ENCODE data around the gene NBDY.
"Not testable (repeated sequence)": the region's sequence is repeated elsewhere in the genome, so short reads cannot be mapped to it uniquely, and the experiment has no call there.

Gene NBDY

DNA sequence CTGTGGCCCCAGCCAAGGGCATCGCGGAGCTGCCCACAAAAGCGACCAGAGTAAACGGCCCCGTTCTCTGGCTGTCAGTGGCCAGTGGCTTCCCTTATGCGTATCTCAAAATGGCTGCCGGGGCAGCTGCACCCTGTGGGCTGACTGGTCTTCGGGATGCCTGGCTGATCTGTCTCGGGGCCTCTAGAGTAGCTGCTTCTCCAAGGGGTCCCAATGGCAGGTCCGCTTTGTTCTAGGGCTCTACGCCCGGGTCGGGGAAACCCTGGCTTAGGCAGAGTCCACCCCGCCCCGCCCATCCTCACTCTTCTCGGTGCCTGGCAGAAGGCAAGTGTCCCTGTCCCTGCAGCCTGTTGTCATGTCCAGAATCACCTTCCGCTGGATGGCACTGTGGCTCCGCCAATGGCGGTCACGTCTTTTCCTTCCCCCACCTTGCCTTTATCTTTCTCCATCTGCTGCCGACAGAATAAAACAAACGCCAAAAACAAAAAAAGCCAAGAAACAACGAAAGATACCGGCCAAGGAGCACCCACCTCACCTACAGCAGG lies 50.0 kb downstream of the NBDY start:
- POLR2A ChIA-PET; DNase-seq (ENCODE audit: extremely low spot score); CTCF ChIA-PET: not testable (repeated sequence)

DNA sequence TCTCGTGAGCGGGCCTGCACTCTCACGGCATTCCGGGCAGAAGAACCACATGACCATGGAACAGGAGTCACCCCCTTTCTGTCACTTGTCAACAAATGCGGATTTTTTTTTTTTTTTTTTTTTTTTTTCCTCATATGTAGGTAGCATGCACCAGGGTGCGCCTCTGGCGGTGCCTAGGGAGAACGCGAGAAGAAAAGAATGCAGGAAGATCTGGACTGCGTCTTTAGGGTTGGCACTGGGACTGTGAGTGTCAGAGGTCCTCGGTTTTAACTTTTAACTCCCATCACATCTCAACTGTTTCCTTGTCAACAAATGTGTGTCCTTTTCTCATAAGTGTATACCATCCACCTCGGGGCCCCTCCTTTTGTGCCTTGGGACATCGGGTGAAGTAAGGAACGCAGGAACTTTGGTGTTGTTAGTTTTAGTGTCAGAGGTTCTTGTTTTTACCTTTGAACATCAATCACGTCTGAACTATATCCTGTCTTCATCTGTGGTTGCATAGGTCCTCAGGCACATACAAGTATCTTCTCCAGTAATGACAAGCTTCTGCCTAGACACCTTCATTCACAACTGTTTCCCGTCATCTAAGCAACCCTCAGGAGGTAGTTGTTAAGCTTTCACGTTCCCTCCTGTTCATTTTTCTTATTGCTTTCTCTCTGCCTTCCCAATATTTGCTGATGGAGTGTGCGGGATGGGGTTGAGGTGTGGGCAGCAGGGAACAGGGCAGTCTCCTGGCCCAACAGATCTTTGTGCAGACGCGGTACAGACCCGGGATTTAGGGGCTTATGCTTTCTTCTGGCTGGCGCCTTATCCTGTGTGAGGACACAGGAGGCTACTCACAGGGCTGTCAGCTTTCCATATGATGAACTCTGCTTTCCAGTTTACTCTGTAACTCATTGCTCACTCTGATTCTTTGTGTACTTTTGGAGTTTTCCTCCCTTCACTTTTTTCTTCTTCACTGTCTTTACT lies 51.9 kb downstream of the NBDY start:
- DNase-seq (ENCODE audit: extremely low spot score); CTCF ChIA-PET; POLR2A ChIA-PET: not testable (repeated sequence)

GRCh38 chrX:56782352-56782751 lies 53.3 kb downstream of the NBDY start:
- no peak for DNase-seq (ENCODE audit: extremely low spot score)
- TF ChIP-seq, protein P1, sequence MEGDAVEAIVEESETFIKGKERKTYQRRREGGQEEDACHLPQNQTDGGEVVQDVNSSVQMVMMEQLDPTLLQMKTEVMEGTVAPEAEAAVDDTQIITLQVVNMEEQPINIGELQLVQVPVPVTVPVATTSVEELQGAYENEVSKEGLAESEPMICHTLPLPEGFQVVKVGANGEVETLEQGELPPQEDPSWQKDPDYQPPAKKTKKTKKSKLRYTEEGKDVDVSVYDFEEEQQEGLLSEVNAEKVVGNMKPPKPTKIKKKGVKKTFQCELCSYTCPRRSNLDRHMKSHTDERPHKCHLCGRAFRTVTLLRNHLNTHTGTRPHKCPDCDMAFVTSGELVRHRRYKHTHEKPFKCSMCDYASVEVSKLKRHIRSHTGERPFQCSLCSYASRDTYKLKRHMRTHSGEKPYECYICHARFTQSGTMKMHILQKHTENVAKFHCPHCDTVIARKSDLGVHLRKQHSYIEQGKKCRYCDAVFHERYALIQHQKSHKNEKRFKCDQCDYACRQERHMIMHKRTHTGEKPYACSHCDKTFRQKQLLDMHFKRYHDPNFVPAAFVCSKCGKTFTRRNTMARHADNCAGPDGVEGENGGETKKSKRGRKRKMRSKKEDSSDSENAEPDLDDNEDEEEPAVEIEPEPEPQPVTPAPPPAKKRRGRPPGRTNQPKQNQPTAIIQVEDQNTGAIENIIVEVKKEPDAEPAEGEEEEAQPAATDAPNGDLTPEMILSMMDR (IDR thresholded peaks at IDR 0.05; ENCODE audit: control extremely low read depth, extremely low read depth, low read depth, missing control alignments): no peak
- POLR2A ChIA-PET: no interaction called here
- CTCF ChIA-PET: no interaction called here

DNA sequence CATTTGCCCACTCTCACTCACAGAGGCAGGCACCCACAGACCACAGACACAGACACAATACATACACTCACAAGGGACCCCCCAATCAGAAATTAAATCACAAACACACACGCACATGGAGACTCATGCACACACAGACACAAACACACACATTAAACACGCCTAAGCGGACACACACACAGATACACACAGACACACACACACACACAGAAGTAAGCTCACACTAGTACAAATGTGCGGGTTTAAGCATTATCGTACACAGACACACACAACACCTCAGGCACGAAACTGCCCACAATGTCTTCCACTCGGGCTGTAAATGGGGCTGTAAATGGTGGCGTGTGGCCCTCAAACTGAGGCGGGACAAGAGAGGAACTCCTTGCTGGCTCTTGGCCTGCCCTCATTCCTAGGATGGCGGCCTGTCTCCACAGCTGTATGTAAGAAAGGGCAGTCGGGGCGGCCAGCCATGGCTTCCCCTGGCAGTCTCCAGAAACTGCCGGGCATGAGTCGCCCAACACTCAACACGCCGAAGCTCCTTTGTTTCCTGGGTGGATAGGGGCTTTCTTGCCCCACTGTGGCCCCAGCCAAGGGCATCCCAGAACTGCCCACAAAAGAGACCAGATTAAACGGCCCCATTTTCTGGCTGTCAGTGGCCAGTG lies 53.9 kb downstream of the NBDY start:
- CTCF ChIA-PET: no interaction called here
- POLR2A ChIA-PET: no interaction called here
- TF ChIP-seq, protein P1 (IDR thresholded peaks at IDR 0.05; ENCODE audit: control extremely low read depth, extremely low read depth, low read depth, missing control alignments): no peak
- DNase-seq (ENCODE audit: extremely low spot score): no peak

GRCh38 chrX:56783450-56783831 lies 54.4 kb downstream of the NBDY start:
- ChIA-PET POLR2A (no interaction called here), CTCF (no interaction called here)
- TF ChIP-seq, protein P1 (IDR thresholded peaks at IDR 0.05; ENCODE audit: control extremely low read depth, extremely low read depth, low read depth, missing control alignments): no peak
- DNase-seq (ENCODE audit: extremely low spot score): no peak

- TF ChIP-seq, protein P1 (IDR thresholded peaks at IDR 0.05; ENCODE audit: control extremely low read depth, extremely low read depth, low read depth, missing control alignments): no peak
- CTCF ChIA-PET: no interaction called here
These were observed 55.1 kb downstream of the NBDY start for GRCh38 chrX:56783996-56784620.

GRCh38 chrX:56784666-56785065 lies 55.6 kb downstream of the NBDY start:
- ChIA-PET CTCF (no interaction called here), POLR2A (no interaction called here)
- TF ChIP-seq, protein P1 (IDR thresholded peaks at IDR 0.05; ENCODE audit: control extremely low read depth, extremely low read depth, low read depth, missing control alignments): no peak
- DNase-seq (ENCODE audit: extremely low spot score): no peak

More at GRCh38 chrX:56783996-56784620, 55.1 kb downstream of the NBDY start:
- POLR2A ChIA-PET: no interaction called here
- DNase-seq (ENCODE audit: extremely low spot score): no peak
